HEK293 (cell line): ENCODE measurements around the gene CHN1.

Experiments used
- CTCF ChIA-PET: fragments of 350-600 bp; formaldehyde crosslinking; extraction: SDS; loops from one replicate; lab custom pipeline; 2021; ENCODE audit warnings: antibody characterized with exemption; lab: Yijun Ruan, JAX
- POLR2A ChIA-PET: fragments of 300-600 bp; formaldehyde crosslinking; extraction: SDS; loops from one replicate; lab custom pipeline; 2020; ENCODE audit warnings: antibody characterized with exemption, inconsistent platforms; lab: Yijun Ruan, JAX
- H3K27ac ChIP-seq: fragments of 200-500 bp; sonication (Bioruptor generic); 2 replicates; pipeline ENCODE4 v1.5.1; 2014; ENCODE audit warnings: low read depth, low read length, control low read depth, inconsistent platforms; ENCODE audit errors: extremely low read depth
- H3K36me3 ChIP-seq, 2 experiments: fragments of 200-500 bp in 1 of 2; sonication (Bioruptor generic) in 1 of 2; 1 replicate in 1 of 2; 2 replicates in 1 of 2; pipeline ENCODE4 v1.5.1; 2014 to 2017; ENCODE audit warnings: inconsistent platforms in 2 of 2, low read length in 2 of 2; ENCODE audit not compliant: control insufficient read depth in 2 of 2, insufficient read depth in 1 of 2
- H3K4me1 ChIP-seq: fragments of 200-500 bp; sonication (Bioruptor generic); 2 replicates; pipeline ENCODE4 v1.5.1; 2014; ENCODE audit warnings: mild to moderate bottlenecking, low read length, inconsistent platforms; ENCODE audit not compliant: control insufficient read depth, insufficient read depth
- H3K4me3 ChIP-seq: 2 replicates; pipeline ENCODE4 v1.5.1; 2011; ENCODE audit warnings: low read depth, mild to moderate bottlenecking, control low read depth, low read length, moderate library complexity
- H3K9me3 ChIP-seq: fragments of 200-500 bp; sonication (Bioruptor generic); 2 replicates; pipeline ENCODE4 v1.5.1; 2014; ENCODE audit warnings: low read depth, low read length, inconsistent platforms; ENCODE audit not compliant: control insufficient read depth, insufficient read depth
- ATF2 ChIP-seq: fragments of 450-650 bp; formaldehyde crosslinking; IDR thresholded peaks from 2 replicates; pipeline ENCODE4 v1.5.1; 2016; ENCODE audit warnings: missing biosample characterization, missing genetic modification characterization, low read depth
- MZF1 ChIP-seq: fragments of 450-650 bp; formaldehyde crosslinking; IDR thresholded peaks from 2 replicates; pipeline ENCODE4 v1.5.1; 2017; ENCODE audit warnings: missing biosample characterization, missing genetic modification characterization, borderline replicate concordance
- OSR2 ChIP-seq: fragments of 450-650 bp; formaldehyde crosslinking; IDR thresholded peaks from 2 replicates; pipeline ENCODE4 v1.5.1; 2016; ENCODE audit warnings: missing biosample characterization, missing genetic modification characterization
- PRDM1 ChIP-seq: fragments of 450-650 bp; formaldehyde crosslinking; IDR thresholded peaks from 2 replicates; pipeline ENCODE4; 2016; ENCODE audit warnings: missing biosample characterization, missing genetic modification characterization
- SP2 ChIP-seq: fragments of 450-650 bp; formaldehyde crosslinking; IDR thresholded peaks from 2 replicates; pipeline ENCODE4 v1.5.1; 2016; ENCODE audit warnings: missing biosample characterization, missing genetic modification characterization
- ZBTB6 ChIP-seq: fragments of 450-650 bp; formaldehyde crosslinking; IDR thresholded peaks from 2 replicates; pipeline ENCODE4 v1.5.1; 2017; ENCODE audit warnings: missing biosample characterization, missing genetic modification characterization
- ZFP3 ChIP-seq: fragments of 450-650 bp; formaldehyde crosslinking; IDR thresholded peaks from 2 replicates; pipeline ENCODE4 v1.5.1; 2016; ENCODE audit warnings: low read depth, missing biosample characterization, missing genetic modification characterization
- ZFP37 ChIP-seq: fragments of 450-650 bp; formaldehyde crosslinking; IDR thresholded peaks from 2 replicates; pipeline ENCODE4 v1.5.1; 2016; ENCODE audit warnings: missing biosample characterization, missing genetic modification characterization
- ZNF112 ChIP-seq: fragments of 450-650 bp; formaldehyde crosslinking; IDR thresholded peaks from 2 replicates; pipeline ENCODE4 v1.5.0; 2017; ENCODE audit warnings: missing biosample characterization, missing genetic modification characterization
- ZNF155 ChIP-seq: fragments of 450-650 bp; formaldehyde crosslinking; IDR thresholded peaks from 2 replicates; pipeline ENCODE4 v1.5.1; 2016; ENCODE audit warnings: missing biosample characterization, missing genetic modification characterization
- ZNF16 ChIP-seq: fragments of 450-650 bp; formaldehyde crosslinking; IDR thresholded peaks from 2 replicates; pipeline ENCODE4 v1.5.1; 2016; ENCODE audit warnings: low read depth, missing biosample characterization, missing genetic modification characterization
- ZNF311 ChIP-seq: fragments of 450-650 bp; formaldehyde crosslinking; IDR thresholded peaks from 2 replicates; pipeline ENCODE4 v1.5.1; 2017; ENCODE audit warnings: missing biosample characterization, missing genetic modification characterization, borderline replicate concordance
- ZNF341 ChIP-seq: fragments of 450-650 bp; formaldehyde crosslinking; IDR thresholded peaks from 2 replicates; pipeline ENCODE4; 2016; ENCODE audit warnings: low read depth, missing biosample characterization, missing genetic modification characterization
- ZNF518A ChIP-seq: fragments of 450-650 bp; formaldehyde crosslinking; conservative IDR thresholded peaks from 2 replicates; pipeline ENCODE4 v1.5.1; 2016; ENCODE audit warnings: low read depth, missing biosample characterization, missing genetic modification characterization
- ZNF600 ChIP-seq: fragments of 450-650 bp; formaldehyde crosslinking; IDR thresholded peaks from 2 replicates; pipeline ENCODE4 v1.5.1; 2016; ENCODE audit warnings: missing biosample characterization, missing genetic modification characterization
- ZNF610 ChIP-seq: fragments of 450-650 bp; formaldehyde crosslinking; IDR thresholded peaks from 2 replicates; pipeline ENCODE4 v1.5.1; 2016; ENCODE audit warnings: missing biosample characterization, missing genetic modification characterization, borderline replicate concordance
- ZNF621 ChIP-seq: fragments of 450-650 bp; formaldehyde crosslinking; IDR thresholded peaks from 2 replicates; pipeline ENCODE4 v1.5.1; 2017; ENCODE audit warnings: missing biosample characterization, missing genetic modification characterization
- ZNF76 ChIP-seq: fragments of 450-650 bp; formaldehyde crosslinking; IDR thresholded peaks from 2 replicates; pipeline ENCODE4; 2016; ENCODE audit warnings: low read depth, missing biosample characterization, missing genetic modification characterization, borderline replicate concordance
- ZNF776 ChIP-seq: fragments of 450-650 bp; formaldehyde crosslinking; IDR thresholded peaks from 2 replicates; pipeline ENCODE4 v1.5.0; 2017; ENCODE audit warnings: missing biosample characterization, missing genetic modification characterization, borderline replicate concordance
- ZSCAN4 ChIP-seq: fragments of 450-650 bp; formaldehyde crosslinking; IDR thresholded peaks from 2 replicates; pipeline ENCODE4 v1.5.1; 2017; ENCODE audit warnings: missing biosample characterization, missing genetic modification characterization

Gene CHN1

GRCh38 chr2:174830561-174830960, 174.6 kb downstream of the CHN1 start (continued):
- TF ChIP-seq ZNF518A (tag by site-specific recombination), result no peak
- no peak for TF ChIP-seq ZFP37 (tag by site-specific recombination)
- no peak for TF ChIP-seq ZSCAN4 (tag by site-specific recombination)
- no peak for TF ChIP-seq ZNF76 (tag by site-specific recombination)
- TF ChIP-seq ZBTB6 (tag by site-specific recombination), result no peak

GRCh38 chr2:174829550-174829949, 175.6 kb downstream of the CHN1 start:
- Histone ChIP-seq H3K36me3 (no peaks in the 10 kb centered on the region), H3K4me1 (no peaks in the 10 kb centered on the region), H3K27ac (no peak overlapping the region), H3K9me3 (no peaks in the 10 kb centered on the region), H3K4me3 (no peak overlapping the region)
- TF ChIP-seq ZNF112 (tag by site-specific recombination), result no peak
- no peak for TF ChIP-seq OSR2 (tag by site-specific recombination)
- TF ChIP-seq ZFP3 (tag by site-specific recombination), result no peak
- no peak for TF ChIP-seq ZNF621 (tag by site-specific recombination)
- TF ChIP-seq ATF2 (tag by site-specific recombination), result no peak
- TF ChIP-seq ZNF776 (tag by site-specific recombination), result no peak
- no peak for TF ChIP-seq PRDM1 (tag by site-specific recombination)
- TF ChIP-seq ZNF16 (tag by site-specific recombination), result no peak
- TF ChIP-seq ZNF155 (tag by site-specific recombination), result no peak
- no peak for TF ChIP-seq SP2 (tag by site-specific recombination)
- no peak for TF ChIP-seq ZNF341 (tag by site-specific recombination)
- TF ChIP-seq MZF1 (tag by site-specific recombination), result no peak
- no peak for TF ChIP-seq ZNF600 (tag by site-specific recombination)
- no peak for TF ChIP-seq ZNF610 (tag by site-specific recombination)
- TF ChIP-seq ZNF311 (tag by site-specific recombination), result no peak
- CTCF ChIA-PET, result interaction anchor here (0.6 kb wide), 1 partner anchor 330 kb away, joined by 3 read pairs; no protein-coding TSS in a partner anchor
- POLR2A ChIA-PET, result no interaction called here
